Upper lobe of right lung (tissue), 1 donor: ENCODE results near the gene NRXN3. TPM values are rescaled to one million over a fixed set of nuclear protein-coding genes. Genes with fewer than 3 reads are reported as not detected.

Source experiments
- ATAC-seq: fragments of 200-7000 bp; cut with Tn5 transposase; one replicate; pipeline ENCODE4 v1.9.1; 2020; ENCODE audit warnings: mild to moderate bottlenecking, moderate library complexity
- DNase-seq: peaks from one replicate; pipeline ENCODE4 v3.0.0-alpha.2; 2020
- H3K27ac ChIP-seq: fragments of 200-600 bp; one replicate; pipeline ENCODE4 v1.8.0; 2022
- H3K27me3 ChIP-seq: fragments of 200-600 bp; one replicate; pipeline ENCODE4 v1.8.0; 2022; ENCODE audit warnings: mild to moderate bottlenecking
- H3K36me3 ChIP-seq: fragments of 200-600 bp; one replicate; pipeline ENCODE4 v1.8.0; 2022
- H3K4me1 ChIP-seq: fragments of 200-600 bp; one replicate; pipeline ENCODE4 v1.8.0; 2022
- H3K4me3 ChIP-seq: fragments of 200-600 bp; one replicate; pipeline ENCODE4 v1.8.0; 2022; ENCODE audit warnings: mild to moderate bottlenecking
- H3K9me3 ChIP-seq: fragments of 200-600 bp; one replicate; pipeline ENCODE4 v1.8.0; 2022
- intact Hi-C: fragments of 100-400 bp; cut with DNase I; formaldehyde crosslinking; loops from one replicate; pipeline ENCODE4 v1.11.0; 2022
- total RNA-seq: library from RNA; stranded (reverse); fragmentation: NEBNext Ultra II Directional; extraction: Animal tissue kit (Norgen Biotek cat#: 25700); gene quantifications from one replicate; pipeline ENCODE4 v1.2.1, GENCODE V29; 2021
- TF ChIP-seq, protein P1 (sequence below): fragments of 200-600 bp; IDR thresholded peaks from one replicate; pipeline ENCODE4 v1.8.0; 2022; ENCODE audit warnings: antibody characterized with exemption
- donor health status: DM: no; HTN: yes; CAD: no; lungs with severe emphysema.

Gene NRXN3
- total RNA-seq, 1 donor from 2014 or later = 10.0 TPM

DNA sequence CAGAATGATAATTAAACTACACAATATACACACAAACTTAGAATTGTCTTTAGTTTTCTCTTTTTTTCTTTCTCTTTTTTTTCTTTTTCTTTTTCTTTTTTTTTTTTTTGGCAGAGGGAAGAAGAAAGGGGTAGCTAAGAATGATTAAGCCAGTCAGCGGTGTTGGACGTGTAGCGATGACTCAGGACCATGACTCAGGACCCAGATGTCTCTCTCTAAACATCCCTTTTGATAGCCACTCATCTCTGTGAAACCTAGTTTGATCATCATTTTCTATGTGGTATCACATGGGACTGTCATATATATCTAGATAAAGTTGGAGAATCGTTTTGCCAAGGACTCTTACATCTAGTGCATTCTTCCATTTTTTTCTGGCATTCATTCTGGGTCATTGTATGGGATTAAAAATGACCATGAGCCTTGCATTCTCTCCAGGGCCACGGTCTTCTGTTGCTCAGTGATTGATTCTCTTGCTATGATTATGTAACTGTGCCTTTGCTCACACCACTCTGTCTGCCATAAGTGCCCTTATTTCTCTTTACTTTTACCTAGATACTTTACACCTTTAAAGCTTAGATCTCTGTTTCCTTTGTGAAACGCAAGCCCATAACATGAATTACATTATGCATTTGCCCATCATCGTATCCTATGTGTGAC is 26.6 kb upstream of the NRXN3 start:
- TF ChIP-seq, protein P1, sequence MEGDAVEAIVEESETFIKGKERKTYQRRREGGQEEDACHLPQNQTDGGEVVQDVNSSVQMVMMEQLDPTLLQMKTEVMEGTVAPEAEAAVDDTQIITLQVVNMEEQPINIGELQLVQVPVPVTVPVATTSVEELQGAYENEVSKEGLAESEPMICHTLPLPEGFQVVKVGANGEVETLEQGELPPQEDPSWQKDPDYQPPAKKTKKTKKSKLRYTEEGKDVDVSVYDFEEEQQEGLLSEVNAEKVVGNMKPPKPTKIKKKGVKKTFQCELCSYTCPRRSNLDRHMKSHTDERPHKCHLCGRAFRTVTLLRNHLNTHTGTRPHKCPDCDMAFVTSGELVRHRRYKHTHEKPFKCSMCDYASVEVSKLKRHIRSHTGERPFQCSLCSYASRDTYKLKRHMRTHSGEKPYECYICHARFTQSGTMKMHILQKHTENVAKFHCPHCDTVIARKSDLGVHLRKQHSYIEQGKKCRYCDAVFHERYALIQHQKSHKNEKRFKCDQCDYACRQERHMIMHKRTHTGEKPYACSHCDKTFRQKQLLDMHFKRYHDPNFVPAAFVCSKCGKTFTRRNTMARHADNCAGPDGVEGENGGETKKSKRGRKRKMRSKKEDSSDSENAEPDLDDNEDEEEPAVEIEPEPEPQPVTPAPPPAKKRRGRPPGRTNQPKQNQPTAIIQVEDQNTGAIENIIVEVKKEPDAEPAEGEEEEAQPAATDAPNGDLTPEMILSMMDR = no peak
- Histone ChIP-seq H3K36me3 (no peaks in the 10 kb centered on the region), H3K27me3 (no peaks in the 10 kb centered on the region), H3K9me3 (no peaks in the 10 kb centered on the region), H3K4me3 (no peak overlapping the region), H3K4me1 (no peaks in the 10 kb centered on the region), H3K27ac (no peak overlapping the region)
- no peak for ATAC-seq
- intact Hi-C loops = no loop called here
- no peak for DNase-seq

DNA sequence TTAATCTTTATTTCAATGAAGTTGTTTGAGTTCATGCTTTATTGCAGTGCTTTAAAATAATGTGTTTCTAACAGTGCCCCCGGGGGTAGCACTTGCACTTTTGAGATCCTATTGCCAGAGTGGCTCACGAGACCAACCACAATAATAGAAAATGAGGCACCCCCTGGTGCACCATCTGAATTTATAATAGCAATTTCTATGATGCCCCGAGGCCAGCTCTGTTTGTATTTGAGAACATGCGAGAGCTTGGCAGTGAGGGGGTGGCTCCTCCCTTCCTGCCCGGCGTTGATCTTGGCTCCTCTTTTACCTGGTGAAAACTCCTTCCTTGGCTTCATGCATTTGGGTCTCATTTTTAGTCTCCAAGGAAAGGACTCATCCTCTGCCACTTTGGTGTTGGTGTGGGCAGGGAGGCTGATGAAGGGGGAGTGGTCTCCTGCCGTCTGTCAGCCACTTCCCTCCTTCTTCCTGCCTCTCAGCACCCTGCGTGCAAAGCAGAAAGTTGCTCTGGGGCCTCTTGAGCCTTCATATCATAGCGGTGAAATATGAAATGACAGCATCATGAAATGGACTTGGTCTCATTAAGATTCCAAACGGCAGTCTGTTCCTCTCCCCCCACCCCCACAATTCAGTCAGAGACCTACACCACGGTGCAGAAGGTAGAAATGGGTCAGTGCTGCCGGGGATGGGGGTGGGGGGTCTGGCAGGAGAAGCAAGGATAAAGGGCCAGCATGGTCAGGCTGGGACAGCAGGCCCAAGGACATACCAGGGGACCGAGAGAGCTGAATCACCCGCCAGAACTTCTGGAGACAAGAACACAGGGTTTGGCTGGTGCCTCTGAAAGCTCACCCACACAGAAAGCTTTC is 17.7 kb upstream of the NRXN3 start:
- ATAC-seq (no peak), DNase-seq (no peak)
- TF ChIP-seq, protein P1 = no peak
- intact Hi-C loops = no loop called here
- Histone ChIP-seq H3K27me3 (no peaks in the 10 kb centered on the region), H3K36me3 (no peaks in the 10 kb centered on the region), H3K27ac (no peak overlapping the region), H3K9me3 (no peaks in the 10 kb centered on the region), H3K4me1 (no peaks in the 10 kb centered on the region), H3K4me3 (no peak overlapping the region)

DNA sequence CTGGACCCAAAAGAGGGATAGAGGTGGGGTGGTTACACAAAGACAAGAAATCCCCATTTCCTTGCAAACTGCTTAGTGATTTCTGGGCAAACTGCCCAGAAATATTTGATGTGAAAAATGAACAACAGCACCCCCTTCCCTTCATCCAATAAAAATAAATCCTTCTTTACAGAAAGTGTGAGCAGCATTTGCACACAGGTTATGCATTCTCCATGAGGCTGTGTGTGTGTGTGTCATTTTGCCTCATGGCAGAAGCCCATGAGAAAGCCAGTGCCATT is 17.2 kb upstream of the NRXN3 start:
- no peak overlapping the region for H3K4me3 ChIP-seq
- no peaks in the 10 kb centered on the region for H3K36me3 ChIP-seq
- DNase-seq = no peak
- intact Hi-C loops = no loop called here
- no peaks in the 10 kb centered on the region for H3K4me1 ChIP-seq
- H3K27me3 ChIP-seq = no peaks in the 10 kb centered on the region
- no peak overlapping the region for H3K27ac ChIP-seq
- TF ChIP-seq, protein P1 = no peak
- H3K9me3 ChIP-seq = no peaks in the 10 kb centered on the region
- no peak for ATAC-seq

DNA sequence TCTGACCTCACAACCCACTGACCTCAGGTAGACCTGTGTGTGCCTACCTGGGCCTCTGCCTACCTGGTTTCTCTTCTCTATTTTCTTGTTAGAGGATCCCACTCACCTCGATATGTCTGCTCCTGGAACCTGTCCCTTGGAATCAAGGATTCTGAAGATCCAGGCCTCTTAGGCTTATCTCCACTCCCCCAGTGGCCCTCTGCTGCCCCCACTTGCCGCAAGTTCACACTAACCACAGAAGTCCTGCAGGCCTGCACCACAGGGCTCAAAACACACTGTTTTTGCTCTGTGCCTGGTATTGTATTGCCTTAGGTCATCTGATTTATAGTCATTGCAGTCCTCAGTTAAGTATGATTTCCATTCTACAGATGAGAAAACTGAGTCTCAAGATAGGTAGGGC is 15.3 kb upstream of the NRXN3 start:
- intact Hi-C loops = no loop called here
- no peaks in the 10 kb centered on the region for H3K9me3 ChIP-seq
- TF ChIP-seq, protein P1 = no peak
- H3K27ac ChIP-seq = no peak overlapping the region
- no peaks in the 10 kb centered on the region for H3K27me3 ChIP-seq
- ATAC-seq = no peak
- no peak overlapping the region for H3K4me3 ChIP-seq
- H3K4me1 ChIP-seq = no peaks in the 10 kb centered on the region
- H3K36me3 ChIP-seq = no peaks in the 10 kb centered on the region
- no peak for DNase-seq

DNA sequence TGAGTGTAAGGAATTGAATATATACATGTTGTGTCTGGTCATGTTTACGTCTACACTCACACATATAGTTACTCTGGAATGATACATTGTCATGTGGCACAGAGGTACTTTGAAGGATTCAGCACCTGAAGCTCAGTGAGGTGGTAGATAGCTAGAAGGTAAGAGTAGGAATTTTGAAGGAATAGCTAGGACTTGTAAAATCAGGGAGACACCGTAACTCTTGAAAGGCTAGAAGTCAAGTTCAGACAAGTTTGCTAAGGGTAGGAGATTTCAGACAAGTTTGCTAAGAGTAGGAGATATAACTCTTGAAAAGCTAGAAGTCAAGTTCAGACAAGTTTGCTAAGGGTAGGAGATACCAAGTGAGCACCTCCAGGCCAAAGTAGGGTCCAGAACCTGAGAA is 14.0 kb upstream of the NRXN3 start:
- no peak overlapping the region for H3K4me3 ChIP-seq
- no peaks in the 10 kb centered on the region for H3K27me3 ChIP-seq
- DNase-seq (no peak), ATAC-seq (no peak)
- intact Hi-C loops = no loop called here
- no peaks in the 10 kb centered on the region for H3K9me3 ChIP-seq
- no peak overlapping the region for H3K27ac ChIP-seq
- no peaks in the 10 kb centered on the region for H3K36me3 ChIP-seq
- TF ChIP-seq, protein P1 = no peak
- no peaks in the 10 kb centered on the region for H3K4me1 ChIP-seq
